Sigmoid colon (tissue), 4 donors: Measurements from ENCODE around the gene CLDND2.

Source experiments
- CTCF ChIP-seq, 4 experiments: fragments of 450-650 bp in 3 of 4; fragments of 200-600 bp in 1 of 4; IDR thresholded peaks; one replicate each; pipeline ENCODE4 v1.5.1; 2016 to 2019; ENCODE audit warnings: antibody characterized with exemption in 4 of 4, mild to moderate bottlenecking in 3 of 4, moderate library complexity in 2 of 4
- EP300 ChIP-seq, 4 donors: sonication (generic); formaldehyde crosslinking; IDR thresholded peaks; one replicate each; pipeline ENCODE4 v1.6.1; 2017; ENCODE audit warnings: antibody characterized with exemption in 4 of 4
- POLR2A ChIP-seq, 2 donors: fragments of 450-650 bp; IDR thresholded peaks; one replicate each; pipeline ENCODE4 v1.6.1; 2016; ENCODE audit warnings: antibody characterized with exemption in 2 of 2, mild to moderate bottlenecking in 2 of 2, moderate library complexity in 2 of 2
- POLR2AphosphoS5 ChIP-seq, 4 donors: sonication (generic); formaldehyde crosslinking; IDR thresholded peaks; one replicate each; pipeline ENCODE4 v1.6.1; 2017; ENCODE audit warnings: antibody characterized with exemption in 4 of 4

GRCh38 chr19:51345076-51345620 is 23.7 kb downstream of the CLDND2 start:
- TF ChIP-seq POLR2A (IDR thresholded peaks at IDR 0.05) (no peak), CTCF (IDR thresholded peaks at IDR 0.05) (no peak), POLR2AphosphoS5 (IDR thresholded peaks at IDR 0.05) (no peak), EP300 (IDR thresholded peaks at IDR 0.05) (no peak)
